ENCODE measurements around the gene FOS.

The FOS gene

GRCh38 chr14:75252254-75252837 lies 26.3 kb upstream of the FOS start:
- no peak for FAIRE-seq

DNA sequence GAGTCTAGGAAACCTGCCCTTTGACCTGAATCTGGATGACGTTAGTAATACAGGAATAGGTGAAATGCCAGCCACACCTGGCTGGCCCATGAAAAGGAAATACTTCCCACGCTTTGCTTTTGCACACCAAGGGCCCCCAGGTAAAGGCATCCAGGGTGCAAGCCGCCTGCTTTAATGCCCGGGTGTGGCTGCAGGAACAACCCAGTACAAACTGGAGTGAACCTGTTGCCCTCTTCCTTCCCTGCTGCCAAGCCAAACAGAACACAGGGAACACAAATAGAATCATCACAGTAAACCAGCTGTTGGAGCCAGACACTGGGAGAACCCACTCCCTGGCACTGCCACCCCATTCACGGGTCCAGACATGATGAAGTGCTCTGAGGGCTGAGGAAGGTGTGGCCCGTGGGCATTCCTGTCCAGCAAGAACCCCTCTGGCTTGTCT lies 24.2 kb upstream of the FOS start:
- FAIRE-seq, result no peak

- no peak for FAIRE-seq
Measured at GRCh38 chr14:75254901-75255584, 23.6 kb upstream of the FOS start.

DNA sequence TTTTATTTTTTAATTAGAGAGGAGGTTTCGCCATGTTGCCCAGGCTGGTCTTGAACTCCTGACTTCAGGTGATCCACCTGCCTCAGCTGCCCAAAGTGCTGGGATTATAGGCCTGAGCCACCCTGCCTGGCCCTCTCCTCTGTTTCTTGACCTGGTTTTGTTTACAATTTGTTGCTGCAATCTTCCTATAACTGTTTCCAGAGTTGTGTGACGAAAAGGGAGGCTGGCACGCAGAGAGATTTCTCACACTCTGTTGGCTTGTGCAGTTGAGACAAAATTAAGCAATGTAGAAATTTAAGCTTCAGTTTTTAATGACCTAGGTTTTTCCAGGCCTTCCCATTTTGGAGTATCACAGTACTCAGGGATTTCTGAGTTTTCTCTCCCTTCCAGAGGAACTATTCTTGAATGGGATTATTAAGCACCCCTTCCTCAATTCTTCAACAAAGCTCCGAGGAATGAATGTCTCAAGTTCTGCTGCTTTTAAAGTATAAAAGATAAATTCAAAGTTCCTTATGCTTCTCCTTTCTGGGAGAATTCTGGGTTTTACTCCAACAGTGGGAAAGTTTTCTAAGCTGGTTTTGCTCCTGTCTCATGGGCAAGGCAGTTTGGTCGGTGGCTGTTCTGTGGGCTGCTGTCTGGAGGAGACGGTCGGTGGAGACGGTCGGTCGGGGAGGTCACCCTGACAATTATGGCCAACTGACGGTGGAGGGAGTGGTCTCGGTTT lies 20.4 kb upstream of the FOS start:
- FAIRE-seq, result no peak

DNA sequence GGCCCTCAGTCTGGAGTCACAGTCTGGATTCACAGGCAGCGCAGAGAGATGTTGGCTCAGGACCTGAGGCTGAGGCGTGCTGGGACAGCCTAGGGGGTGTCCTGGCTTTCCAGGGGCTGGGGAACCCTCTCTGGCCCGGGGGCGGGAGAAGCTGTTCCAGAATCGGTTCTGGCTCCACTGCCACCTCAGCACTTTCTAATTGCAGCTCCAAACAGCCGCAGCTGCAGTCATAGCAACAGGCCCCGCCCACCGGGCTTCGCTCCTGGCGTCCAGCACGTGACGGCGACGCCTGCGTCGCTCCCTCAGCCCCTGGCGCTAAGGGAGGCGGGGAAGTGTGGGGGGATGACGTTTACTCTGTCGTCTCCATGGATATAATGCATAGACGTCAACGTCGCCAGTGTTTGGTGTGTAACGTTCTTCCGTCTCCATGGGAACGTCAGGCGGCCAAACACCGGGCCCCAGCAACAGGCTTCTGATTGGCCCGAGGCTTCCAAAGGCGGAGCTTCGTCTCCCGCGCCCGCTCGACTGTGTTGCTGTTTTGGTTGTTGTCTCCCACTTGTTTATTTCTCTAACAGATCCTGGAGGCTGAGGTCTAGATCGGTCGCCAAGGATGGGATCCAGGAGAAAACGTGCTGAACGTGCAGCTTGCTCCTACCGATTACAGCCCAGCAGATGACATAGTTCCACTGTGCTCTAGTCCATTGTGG lies 19.7 kb upstream of the FOS start:
- peak; percentile 49 for FAIRE-seq

GRCh38 chr14:75259510-75259855 lies 19.1 kb upstream of the FOS start:
- FAIRE-seq, result no peak

DNA sequence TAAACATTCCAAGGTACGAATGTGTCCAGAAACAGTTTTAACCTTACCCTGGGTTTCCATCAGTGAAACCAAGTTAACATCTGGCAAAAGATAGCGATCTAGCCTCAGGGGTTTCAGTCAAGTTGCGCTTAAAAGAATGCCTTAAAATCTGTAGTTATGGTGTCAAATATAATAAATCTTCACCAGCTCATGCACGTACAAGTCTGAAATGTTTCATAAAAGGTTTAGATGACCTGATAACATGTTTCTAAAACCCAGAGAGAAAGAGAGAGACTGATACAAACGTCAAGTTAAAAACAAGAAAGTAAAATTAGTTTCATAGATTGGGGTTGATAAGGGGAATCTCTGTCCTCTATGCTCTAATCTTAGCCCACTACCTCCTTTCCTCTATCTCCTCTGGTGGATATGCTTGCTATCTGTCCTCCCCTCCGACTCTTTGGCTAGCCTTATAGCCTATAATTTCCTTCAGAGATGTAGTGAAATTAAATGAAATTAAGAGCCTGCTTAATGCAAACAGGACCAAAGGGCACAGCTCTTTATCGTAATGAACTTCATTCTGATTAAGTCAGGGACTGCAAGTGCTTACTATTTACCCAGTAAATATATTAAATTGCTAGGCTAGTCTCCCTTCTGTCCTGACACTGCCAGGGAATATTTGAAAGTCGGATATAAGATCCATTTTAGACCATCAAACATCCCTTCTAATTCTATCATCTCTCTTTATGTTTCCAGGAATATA lies 18.4 kb upstream of the FOS start:
- FAIRE-seq, result no peak

DNA sequence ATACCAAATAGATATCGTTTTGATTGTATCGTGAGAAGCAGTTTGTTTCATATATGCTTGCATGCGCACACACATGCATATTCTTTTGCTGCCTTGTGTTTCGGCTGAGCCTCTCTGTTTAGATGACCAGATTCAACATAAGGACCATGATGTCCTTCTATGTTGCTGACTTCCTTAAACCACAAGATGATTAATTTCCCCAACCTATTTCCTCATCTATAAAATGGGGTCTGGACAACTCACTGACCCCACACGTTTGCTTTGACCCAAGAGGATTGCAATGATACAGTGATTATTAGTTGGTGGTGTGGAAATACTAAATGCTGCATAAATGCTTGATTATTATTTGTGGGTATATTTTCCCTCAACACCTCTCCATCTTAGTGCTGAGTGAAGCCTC lies 16.8 kb upstream of the FOS start:
- no peak for FAIRE-seq

- no peak for FAIRE-seq
Measured at GRCh38 chr14:75262641-75263040, 16.0 kb upstream of the FOS start.

DNA sequence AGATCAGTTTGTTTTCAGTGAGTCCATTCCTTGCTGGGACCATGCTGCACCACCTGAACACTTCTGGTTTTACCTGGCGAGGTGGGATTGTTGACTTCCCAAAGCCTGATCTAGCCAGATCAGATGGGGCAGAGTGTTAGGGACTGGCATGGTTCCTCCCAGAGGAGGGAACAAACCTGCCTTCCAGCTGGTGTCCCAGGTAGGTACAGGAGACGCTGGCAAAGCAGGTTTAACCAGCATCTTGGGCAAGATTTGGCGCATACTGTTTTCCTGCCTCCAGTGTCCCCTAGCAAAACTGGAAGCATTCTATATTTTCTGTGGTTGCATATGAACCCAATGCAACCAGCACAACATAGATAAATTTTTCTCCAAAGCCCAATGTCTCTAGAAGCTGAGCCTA lies 14.6 kb upstream of the FOS start:
- no peak for FAIRE-seq

GRCh38 chr14:75267141-75267721 lies 11.4 kb upstream of the FOS start:
- no peak for FAIRE-seq

DNA sequence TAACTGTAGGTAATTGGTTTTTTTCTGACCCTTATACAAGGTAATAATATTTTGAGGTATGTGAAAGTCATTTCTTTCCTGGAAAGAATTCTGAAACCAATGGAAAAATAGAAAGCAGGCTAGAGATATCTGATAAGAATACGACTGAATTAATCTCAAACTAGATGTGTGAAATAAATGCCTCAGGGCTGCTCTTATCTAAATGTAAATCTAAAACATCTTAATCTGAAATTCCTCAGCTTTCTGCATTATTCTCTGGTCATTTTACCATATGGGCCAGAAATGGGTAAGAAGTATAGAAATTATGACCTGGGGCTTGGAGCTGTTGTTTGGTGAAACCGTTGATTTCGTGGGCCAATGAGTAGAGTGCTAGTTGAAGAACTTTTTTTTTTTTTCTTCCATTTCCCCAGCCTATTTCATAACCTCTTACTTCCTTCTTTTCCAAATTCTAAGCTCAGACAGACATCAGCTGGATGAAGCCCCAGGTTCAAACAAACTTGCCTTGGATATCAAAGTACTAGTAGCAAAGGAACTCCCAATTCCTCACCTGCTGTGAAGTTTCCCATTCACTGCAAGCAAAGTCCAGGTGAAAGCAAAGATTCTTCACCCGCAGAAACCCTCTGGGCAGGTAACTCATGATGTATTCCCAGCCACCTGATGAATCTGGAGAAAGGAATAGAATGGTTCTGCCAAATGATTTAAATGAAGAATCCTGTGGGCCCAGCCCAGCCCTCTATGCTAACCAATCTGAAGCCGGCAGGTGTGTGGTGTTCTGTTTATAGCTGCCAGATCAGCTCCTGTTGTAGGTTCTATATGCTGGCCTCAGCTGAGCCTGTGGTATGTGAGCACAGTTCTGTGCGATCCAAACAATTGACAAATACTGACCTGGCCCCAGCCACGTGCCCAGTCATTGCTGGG lies 9.7 kb upstream of the FOS start:
- FAIRE-seq, result no peak

- no peak for FAIRE-seq
Measured at GRCh38 chr14:75271514-75271913, 7.1 kb upstream of the FOS start.

DNA sequence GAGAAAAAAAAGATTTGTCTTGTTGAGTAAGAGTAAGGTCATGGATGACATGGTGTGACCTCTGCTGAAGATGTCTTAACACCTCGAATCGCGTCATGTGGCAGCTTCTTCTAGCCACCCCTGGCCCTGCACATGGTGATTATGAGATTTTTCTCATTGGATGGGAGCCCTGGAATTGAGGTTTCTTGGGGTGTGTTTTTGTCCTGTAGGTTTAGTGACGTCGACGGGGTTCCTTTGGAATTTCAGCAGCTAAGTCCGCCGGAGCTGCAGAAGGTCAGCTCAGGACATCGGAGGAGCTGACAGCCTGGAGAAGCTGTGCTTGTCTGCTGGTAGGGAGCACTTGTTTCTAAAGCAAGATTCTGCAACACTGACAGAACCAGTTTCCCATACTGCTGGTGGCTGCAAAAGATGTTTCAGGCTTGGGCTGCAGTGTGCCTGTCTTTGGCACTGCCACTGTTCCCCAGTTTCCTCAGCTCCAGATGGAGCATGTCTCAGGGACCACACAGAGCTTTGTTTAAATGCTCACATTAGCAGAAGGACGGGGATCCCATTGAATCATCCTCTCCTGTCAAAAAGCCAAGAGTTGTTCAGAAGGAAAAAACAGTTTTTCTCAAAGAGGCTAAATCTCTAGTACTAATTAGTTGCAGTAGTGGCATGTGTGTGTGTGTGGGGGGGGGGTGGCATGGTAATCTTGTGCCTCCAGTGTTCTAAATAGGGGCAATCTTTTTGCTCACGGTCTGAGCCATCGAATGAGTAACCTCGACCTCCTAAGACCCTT lies 5.2 kb upstream of the FOS start:
- no peak for FAIRE-seq

GRCh38 chr14:75274050-75274898 lies 4.4 kb upstream of the FOS start:
- FAIRE-seq, result no peak

DNA sequence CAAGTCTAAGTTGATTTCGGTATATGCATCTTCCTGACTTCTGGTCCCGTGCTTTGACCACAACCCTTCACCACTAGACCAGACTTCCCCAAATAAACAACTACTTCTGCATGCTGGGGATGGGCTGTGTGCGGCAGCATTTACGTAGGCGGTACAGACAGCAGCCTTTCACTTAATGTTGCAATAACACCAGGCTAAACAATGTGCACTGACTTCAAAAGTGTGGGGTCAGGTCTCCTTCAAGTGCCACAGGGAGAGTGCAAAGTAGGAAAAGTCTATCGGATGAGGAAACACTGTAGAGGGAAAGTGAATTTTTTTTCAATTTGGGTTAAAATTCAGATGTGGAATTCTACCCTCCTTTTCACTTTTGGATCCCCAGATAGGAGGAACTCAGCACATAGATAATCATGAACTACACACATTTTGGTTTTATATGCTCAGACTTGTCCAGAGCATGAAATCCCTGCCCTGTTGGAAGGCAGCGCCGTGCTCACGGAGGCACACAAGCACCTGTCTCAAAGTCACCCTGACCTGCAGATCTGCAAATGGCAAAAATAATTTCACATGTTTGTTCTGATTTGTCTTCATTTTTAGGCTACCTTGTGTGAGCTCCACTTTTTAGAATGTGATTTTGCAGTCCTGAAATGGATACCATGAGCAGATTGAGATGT lies 3.6 kb upstream of the FOS start:
- no peak for FAIRE-seq

DNA sequence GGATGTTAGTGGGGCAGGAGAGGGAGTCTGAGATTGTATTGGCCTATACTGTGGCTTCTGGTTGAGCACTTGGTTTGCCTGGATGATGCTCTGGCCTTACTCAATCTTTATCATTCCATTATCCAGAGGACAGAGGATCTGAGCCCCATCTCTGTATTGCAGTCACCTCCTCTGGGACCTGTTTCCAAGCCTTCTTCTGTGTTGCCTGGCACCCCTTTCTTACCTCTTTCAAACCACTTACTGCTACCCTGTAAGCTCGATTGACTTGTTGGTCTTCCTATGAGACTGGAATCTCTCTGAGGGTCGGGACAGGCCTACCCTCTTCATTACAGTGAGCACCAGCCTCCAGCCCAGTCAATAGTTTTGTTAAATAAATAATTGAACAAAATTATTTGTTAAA lies 3.0 kb upstream of the FOS start:
- no peak for FAIRE-seq

GRCh38 chr14:75277008-75277814 lies 1.4 kb upstream of the FOS start:
- FAIRE-seq, result no peak

Data from islet of Langerhans (tissue), 1 donor.